Skin of body (tissue), 2 donors: ENCODE results near the gene TPX2. TPM values are rescaled to one million over a fixed set of nuclear protein-coding genes. Genes with fewer than 3 reads are reported as not detected.

Source experiments
- DNase-seq: peaks from one replicate; lab custom pipeline; 2025; lab: John Stamatoyannopoulos, UW
- total RNA-seq: library from RNA; depleted of rRNA; stranded (reverse); fragments of >200 nt; gene quantifications from one replicate; pipeline ENCODE4 v1.2.3, GENCODE V29; 2014

TPX2 gene
- total RNA-seq, 1 donor from 2014 or later: 14.8 TPM

- DNase-seq: no peak
Measured at GRCh38 chr20:31705598-31706597, 33.2 kb upstream of the TPX2 start.

- no peak for DNase-seq
Measured at GRCh38 chr20:31706607-31707257, 32.4 kb upstream of the TPX2 start.

GRCh38 chr20:31707258-31707615 lies 31.9 kb upstream of the TPX2 start:
- DNase-seq: no peak

GRCh38 chr20:31707994-31708735 lies 30.9 kb upstream of the TPX2 start:
- no peak for DNase-seq

GRCh38 chr20:31708736-31709534 lies 30.2 kb upstream of the TPX2 start:
- no peak for DNase-seq

GRCh38 chr20:31709939-31710338 lies 29.2 kb upstream of the TPX2 start:
- no peak for DNase-seq

GRCh38 chr20:31710423-31711108 lies 28.5 kb upstream of the TPX2 start:
- no peak for DNase-seq

- DNase-seq: no peak
Measured at GRCh38 chr20:31711179-31712111, 27.6 kb upstream of the TPX2 start.

GRCh38 chr20:31712112-31712553 lies 27.0 kb upstream of the TPX2 start:
- DNase-seq: no peak

GRCh38 chr20:31712564-31713311 lies 26.4 kb upstream of the TPX2 start:
- DNase-seq: peak; percentile 55

- DNase-seq: peak; percentile 84
Measured at GRCh38 chr20:31713312-31714273, 25.5 kb upstream of the TPX2 start.

- DNase-seq: no peak
Measured at GRCh38 chr20:31715766-31716165, 23.3 kb upstream of the TPX2 start.

- DNase-seq: no peak
Measured at GRCh38 chr20:31716351-31716750, 22.7 kb upstream of the TPX2 start.

- no peak for DNase-seq
Measured at GRCh38 chr20:31716818-31717477, 22.1 kb upstream of the TPX2 start.

GRCh38 chr20:31717478-31718201 lies 21.4 kb upstream of the TPX2 start:
- DNase-seq: no peak
